Measurements from ENCODE around the gene NSUN7.
A peak's percentile ranks its signal among the peaks of the same experiment; 100 is the strongest.

The NSUN7 gene

DNA sequence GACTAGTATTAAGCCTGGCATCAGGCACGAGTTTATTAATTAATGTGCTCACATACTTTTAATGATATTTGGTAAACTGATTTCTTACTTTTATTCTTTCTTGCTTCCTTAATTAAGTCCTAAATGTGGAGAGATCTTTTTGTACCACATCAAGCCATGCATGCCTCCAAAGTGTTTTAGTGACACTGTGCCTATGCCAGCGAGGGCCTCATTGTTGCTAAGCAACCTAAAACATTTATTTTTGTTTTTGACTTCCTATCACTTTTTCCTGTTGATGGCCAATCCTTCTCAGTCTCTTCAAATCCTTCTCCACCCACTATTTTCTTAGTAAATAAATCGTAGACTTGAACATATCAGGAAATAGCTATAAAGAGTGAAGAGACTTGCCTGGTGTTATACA is 5.5 kb upstream of the NSUN7 start:
- no peak overlapping the region for H3K27ac Mint-ChIP-seq
- no peaks in the 10 kb centered on the region for H3K9me3 Mint-ChIP-seq
- peaks cover 3% of the 10 kb centered on the region for H3K27me3 Mint-ChIP-seq (ENCODE audit: low read depth)
- no peaks in the 10 kb centered on the region for H3K36me3 Mint-ChIP-seq (ENCODE audit: low read depth)
- no peak for TF ChIP-seq CTCF (IDR thresholded peaks at IDR 0.05; ENCODE audit: unreplicated experiment in 3 of 3)
- no peak overlapping the region for H3K4me3 Mint-ChIP-seq
- peaks cover 4% of the 10 kb centered on the region for H3K4me1 Mint-ChIP-seq

DNA sequence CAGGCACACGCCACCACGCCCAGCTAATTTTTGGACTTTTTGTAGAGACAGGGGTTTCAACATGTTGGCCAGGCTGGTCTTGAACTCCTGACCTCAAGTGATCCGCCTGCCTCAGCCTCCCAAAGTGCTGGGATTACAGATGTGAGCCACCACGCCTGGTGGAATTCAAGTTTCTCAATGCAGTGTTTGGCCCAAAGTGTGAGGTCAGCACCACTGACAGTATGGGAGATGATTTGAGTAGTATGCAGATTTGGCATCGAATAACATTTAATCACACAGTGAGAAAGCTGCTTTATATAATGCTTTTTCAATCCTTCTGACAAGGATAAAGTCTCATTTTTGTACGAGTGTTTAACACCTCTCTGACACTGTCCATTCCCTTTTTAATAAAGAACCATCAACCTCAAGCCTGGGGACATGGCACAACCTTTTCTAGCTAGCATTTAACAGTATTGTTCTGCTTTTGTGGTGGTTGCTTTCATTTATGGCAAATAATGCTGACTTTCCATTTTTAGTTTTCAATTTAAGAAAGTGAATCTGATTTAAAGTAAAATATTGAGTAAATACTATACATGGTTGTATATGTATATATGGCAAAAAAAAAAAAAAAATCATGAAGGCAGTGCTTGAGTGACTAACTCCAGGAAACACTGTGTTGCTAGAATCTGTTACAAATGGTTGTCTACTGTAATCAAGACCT is 4.3 kb upstream of the NSUN7 start:
- no peak overlapping the region for H3K27ac Mint-ChIP-seq
- no peak for TF ChIP-seq CTCF (IDR thresholded peaks at IDR 0.05; ENCODE audit: unreplicated experiment in 3 of 3)
- peaks cover 4% of the 10 kb centered on the region for H3K4me1 Mint-ChIP-seq
- no peak overlapping the region for H3K4me3 Mint-ChIP-seq
- peaks cover 5% of the 10 kb centered on the region for H3K27me3 Mint-ChIP-seq (ENCODE audit: low read depth)
- no peaks in the 10 kb centered on the region for H3K36me3 Mint-ChIP-seq (ENCODE audit: low read depth)
- no peaks in the 10 kb centered on the region for H3K9me3 Mint-ChIP-seq

DNA sequence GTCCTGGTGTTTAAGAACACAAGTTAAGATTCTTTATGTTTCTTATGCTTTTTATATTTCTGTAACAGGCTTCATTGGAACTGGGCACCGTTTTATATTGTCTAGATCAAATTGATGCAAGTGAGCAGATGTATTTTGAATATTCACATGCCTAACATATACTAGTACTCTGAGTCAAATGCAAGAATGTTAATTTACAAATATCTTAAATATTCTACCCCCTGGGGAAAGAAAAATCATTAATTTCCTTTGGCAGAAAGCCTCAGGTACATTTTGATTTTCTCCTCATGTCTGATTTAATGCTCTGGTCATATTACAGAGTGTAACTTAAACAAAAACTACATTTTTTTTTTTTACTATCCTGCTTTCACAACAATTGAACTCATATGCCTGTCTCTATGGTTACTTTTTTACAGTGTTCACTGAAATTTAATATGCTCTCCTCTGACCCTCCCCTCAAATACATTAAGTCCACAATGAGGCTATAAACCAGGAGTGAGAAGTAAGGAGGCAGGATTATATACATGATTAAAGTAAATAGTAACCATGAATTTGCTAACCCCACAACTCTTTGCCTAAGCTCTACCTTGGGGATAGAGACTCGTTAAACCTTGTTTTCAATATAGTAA is 2.4 kb upstream of the NSUN7 start:
- TF ChIP-seq CTCF (IDR thresholded peaks at IDR 0.05; ENCODE audit: unreplicated experiment in 3 of 3) = no peak
- Mint-ChIP-seq H3K36me3 (ENCODE audit: low read depth) (peaks cover 6% of the 10 kb centered on the region), H3K4me3 (no peak overlapping the region), H3K4me1 (peaks cover 13% of the 10 kb centered on the region), H3K9me3 (no peaks in the 10 kb centered on the region), H3K27ac (no peak overlapping the region), H3K27me3 (ENCODE audit: low read depth) (peaks cover 17% of the 10 kb centered on the region)

DNA sequence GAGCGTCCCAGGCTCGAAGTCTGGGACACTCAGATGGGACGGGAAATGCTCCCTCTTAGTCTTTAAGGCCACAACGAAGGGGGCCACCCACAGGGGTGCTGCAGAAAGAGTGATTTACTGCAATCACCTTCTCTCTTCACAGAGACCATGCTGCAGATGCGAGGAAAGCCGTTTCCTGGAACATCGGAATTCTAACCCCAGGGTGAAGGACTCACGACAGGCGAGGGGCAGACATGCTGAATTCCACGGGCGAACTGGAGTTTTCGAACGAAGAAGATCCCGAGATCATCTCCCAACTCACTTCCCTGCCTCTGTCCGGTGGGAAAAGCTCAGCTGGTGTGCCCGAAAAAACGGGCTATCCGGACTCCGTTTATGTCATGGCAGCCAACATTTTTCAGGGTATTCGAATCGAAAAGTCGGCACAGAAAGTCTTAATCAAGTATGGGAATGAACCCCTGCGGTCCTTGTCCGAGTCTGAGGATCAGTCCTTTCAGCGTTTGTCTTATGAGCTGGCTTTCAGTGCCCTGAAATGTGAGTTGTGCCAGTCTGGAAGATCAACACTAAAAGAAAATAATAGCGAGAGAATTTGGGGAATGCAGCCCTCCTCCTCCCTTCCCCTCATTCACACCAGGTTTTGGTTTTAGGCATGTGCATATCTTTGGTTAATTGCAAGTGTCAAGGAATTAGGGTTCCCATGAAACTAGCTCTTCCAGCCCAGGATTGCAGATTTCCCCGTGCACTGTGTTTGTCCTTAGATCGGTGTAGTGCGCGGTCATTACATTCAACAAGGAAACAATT is 905 bp downstream of the NSUN7 start:
- H3K9me3 Mint-ChIP-seq = peaks cover 3% of the 10 kb centered on the region
- H3K27me3 Mint-ChIP-seq (ENCODE audit: low read depth) = peaks cover 18% of the 10 kb centered on the region
- TF ChIP-seq CTCF (IDR thresholded peaks at IDR 0.05; ENCODE audit: unreplicated experiment in 3 of 3) = no peak
- H3K4me3 Mint-ChIP-seq = peak overlapping the region; percentile 82 to 93 (median 90)
- peak overlapping the region; percentile 65 to 90 (median 75) for H3K27ac Mint-ChIP-seq
- H3K36me3 Mint-ChIP-seq (ENCODE audit: low read depth) = peaks cover 10% of the 10 kb centered on the region
- H3K4me1 Mint-ChIP-seq = peaks cover 13% of the 10 kb centered on the region

DNA sequence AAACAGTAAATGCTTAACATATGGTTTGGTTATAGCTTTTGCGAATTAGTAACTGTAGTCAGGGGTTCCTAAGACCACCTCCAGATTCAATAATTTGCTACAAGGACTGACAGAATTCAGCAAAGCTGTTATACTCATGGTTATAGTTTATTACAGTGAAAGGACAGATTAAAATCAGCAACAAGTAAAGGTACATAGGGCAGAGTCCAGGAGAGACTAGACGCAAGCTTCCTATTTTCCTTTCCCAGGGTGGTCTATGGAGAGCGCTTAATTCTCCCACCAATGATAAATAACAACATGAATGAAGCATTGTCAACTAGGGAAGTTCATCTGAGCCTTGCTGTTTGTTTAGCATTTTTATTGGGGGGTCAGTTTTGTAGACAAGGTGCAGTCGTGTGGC is 5.9 kb downstream of the NSUN7 start:
- Mint-ChIP-seq H3K4me3 (no peak overlapping the region), H3K27ac (peak overlapping the region in 1 of 3 experiments; percentile 13), H3K4me1 (peaks cover 7% of the 10 kb centered on the region), H3K27me3 (ENCODE audit: low read depth) (peaks cover 14% of the 10 kb centered on the region), H3K36me3 (ENCODE audit: low read depth) (peaks cover 10% of the 10 kb centered on the region), H3K9me3 (peaks cover 3% of the 10 kb centered on the region)
- TF ChIP-seq CTCF (IDR thresholded peaks at IDR 0.05; ENCODE audit: unreplicated experiment in 3 of 3) = no peak
